Right atrium auricular region (tissue), 2 donors: ENCODE results near the gene MEGF6. TPM values are rescaled to one million over a fixed set of nuclear protein-coding genes. Genes with fewer than 3 reads are reported as not detected.

Source experiments
- DNase-seq: peaks from one replicate; pipeline ENCODE4 v3.0.0-alpha.2; 2019; ENCODE audit warnings: low spot score
- H3K27ac ChIP-seq, 2 donors: fragments of 200-600 bp; sonication (generic); 1 replicate in 1 of 2; 2 replicates in 1 of 2; pipeline ENCODE4 v1.5.1; 2016 to 2019
- H3K27me3 ChIP-seq, 2 donors: fragments of 200-600 bp; sonication (generic); one replicate each; pipeline versions ENCODE4 v1.5.1 to v1.6.0; 2017 to 2019
- H3K36me3 ChIP-seq: fragments of 200-600 bp; sonication (generic); one replicate; pipeline ENCODE4 v1.5.1; 2016
- H3K4me1 ChIP-seq, 2 donors: fragments of 200-600 bp; sonication (generic); one replicate each; pipeline versions ENCODE4 v1.5.1 to v1.6.0; 2017 to 2019
- H3K4me3 ChIP-seq, 2 donors: fragments of 200-600 bp; sonication (generic); 1 replicate in 1 of 2; 2 replicates in 1 of 2; pipeline ENCODE4 v1.5.1; 2017 to 2019; ENCODE audit warnings: mild to moderate bottlenecking in 1 of 2, moderate library complexity in 1 of 2
- H3K9me3 ChIP-seq, 2 donors: fragments of 200-600 bp; sonication (generic); one replicate each; pipeline ENCODE4 v1.5.1; 2019
- total RNA-seq, 2 donors: library from RNA; depleted of rRNA; stranded (reverse); fragments of >200 nt; gene quantifications; one replicate each; pipeline ENCODE4 v1.1.0, GENCODE V29; 2016
- TF ChIP-seq, protein P1 (sequence below), 2 donors: fragments of 200-600 bp; sonication (generic); IDR thresholded peaks; one replicate each; pipeline ENCODE4 v1.5.1; 2019; ENCODE audit warnings: antibody characterized with exemption in 2 of 2

Gene MEGF6
- total RNA-seq, 2 donors from 2014 or later = 14.9 to 32.6 TPM

DNA sequence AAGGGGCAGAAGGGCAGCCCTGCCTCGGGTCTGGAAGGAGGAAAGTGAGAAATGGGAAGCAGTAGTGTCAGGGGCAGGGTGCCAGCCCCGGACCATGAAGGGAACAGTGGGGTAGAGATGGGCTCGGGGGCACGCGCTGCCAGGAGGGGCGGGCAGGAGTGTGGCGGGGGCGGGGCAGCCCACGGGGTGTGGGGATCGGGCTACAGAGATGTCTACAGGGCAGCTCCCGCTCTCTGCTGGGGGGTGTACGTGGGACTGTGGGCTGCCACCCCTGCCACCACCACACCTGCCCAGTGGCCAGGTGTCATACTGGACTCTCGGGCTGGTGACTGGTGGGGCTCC is 149.4 kb downstream of the MEGF6 start:
- Histone ChIP-seq H3K9me3 (no peaks in the 10 kb centered on the region), H3K27ac (no peak overlapping the region), H3K4me3 (no peak overlapping the region), H3K27me3 (no peaks in the 10 kb centered on the region), H3K4me1 (peaks cover 0 to 31% of the 10 kb centered on the region in 2 donors), H3K36me3 (no peaks in the 10 kb centered on the region)
- TF ChIP-seq, protein P1, sequence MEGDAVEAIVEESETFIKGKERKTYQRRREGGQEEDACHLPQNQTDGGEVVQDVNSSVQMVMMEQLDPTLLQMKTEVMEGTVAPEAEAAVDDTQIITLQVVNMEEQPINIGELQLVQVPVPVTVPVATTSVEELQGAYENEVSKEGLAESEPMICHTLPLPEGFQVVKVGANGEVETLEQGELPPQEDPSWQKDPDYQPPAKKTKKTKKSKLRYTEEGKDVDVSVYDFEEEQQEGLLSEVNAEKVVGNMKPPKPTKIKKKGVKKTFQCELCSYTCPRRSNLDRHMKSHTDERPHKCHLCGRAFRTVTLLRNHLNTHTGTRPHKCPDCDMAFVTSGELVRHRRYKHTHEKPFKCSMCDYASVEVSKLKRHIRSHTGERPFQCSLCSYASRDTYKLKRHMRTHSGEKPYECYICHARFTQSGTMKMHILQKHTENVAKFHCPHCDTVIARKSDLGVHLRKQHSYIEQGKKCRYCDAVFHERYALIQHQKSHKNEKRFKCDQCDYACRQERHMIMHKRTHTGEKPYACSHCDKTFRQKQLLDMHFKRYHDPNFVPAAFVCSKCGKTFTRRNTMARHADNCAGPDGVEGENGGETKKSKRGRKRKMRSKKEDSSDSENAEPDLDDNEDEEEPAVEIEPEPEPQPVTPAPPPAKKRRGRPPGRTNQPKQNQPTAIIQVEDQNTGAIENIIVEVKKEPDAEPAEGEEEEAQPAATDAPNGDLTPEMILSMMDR (IDR thresholded peaks at IDR 0.05) = no peak
- no peak for DNase-seq

DNA sequence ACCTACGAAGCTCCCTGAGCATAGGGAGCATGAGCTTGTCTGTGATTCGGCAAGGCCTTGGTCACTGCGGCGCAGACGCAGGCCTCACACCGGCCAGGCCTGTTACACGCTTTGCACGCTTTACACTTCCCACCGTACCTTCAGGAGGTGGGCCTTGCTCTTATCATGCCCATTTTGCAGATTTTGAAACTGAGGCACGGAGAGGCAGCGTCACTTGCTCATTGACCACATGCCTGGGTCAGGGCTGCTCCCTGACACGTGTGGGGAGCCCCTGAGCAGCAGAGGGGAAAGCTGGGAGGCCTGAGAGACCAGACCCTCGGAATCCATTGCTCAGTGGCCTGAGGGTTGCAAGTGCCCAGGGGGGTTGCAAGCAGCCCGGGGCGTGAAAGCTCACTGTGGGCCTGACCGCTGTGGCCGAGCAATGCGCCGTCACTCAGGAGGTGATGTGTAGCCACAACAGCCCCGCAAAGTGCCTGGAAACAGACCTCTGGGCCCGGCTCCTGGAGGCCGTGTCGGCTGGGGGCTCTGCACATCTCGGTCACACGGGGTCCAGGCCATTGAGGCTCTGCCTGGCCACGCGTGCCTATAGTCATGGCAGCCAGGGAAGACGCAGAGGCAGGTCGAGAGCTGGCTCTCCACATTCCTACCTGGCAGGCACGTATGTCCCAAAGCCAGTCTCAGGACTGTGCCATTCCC is 149.9 kb downstream of the MEGF6 start:
- Histone ChIP-seq H3K27me3 (no peaks in the 10 kb centered on the region), H3K4me3 (no peak overlapping the region), H3K4me1 (peaks cover 0 to 31% of the 10 kb centered on the region in 2 donors), H3K36me3 (no peaks in the 10 kb centered on the region), H3K9me3 (no peaks in the 10 kb centered on the region), H3K27ac (no peak overlapping the region)
- DNase-seq = no peak
- TF ChIP-seq, protein P1 (IDR thresholded peaks at IDR 0.05) = no peak

DNA sequence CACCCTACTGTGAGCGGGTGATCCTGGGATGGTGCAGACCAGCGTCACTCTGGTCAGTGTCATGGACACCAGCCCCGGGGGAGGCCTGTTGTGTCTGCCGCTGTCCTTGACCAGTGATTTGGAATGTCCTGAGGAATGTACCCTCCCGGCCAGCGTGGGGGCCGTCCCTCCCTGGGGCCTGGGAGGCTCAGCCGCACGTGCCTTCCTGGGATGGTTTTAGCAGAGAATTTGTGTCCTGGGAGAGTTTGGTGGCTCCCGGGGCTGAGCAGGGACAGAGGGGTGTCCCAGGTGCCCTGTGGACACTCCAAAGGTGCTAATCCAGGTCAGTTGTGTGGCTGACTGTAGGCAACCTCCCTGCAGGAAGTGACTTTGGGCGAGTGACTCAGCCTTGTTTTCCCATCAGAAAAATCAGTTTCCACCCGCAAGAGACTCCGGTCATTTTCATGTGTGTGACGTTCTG is 150.6 kb downstream of the MEGF6 start:
- no peaks in the 10 kb centered on the region for H3K36me3 ChIP-seq
- TF ChIP-seq, protein P1 (IDR thresholded peaks at IDR 0.05) = no peak
- peak overlapping the region in 1 of 2 donors; percentile 43 for H3K27ac ChIP-seq
- no peaks in the 10 kb centered on the region for H3K9me3 ChIP-seq
- no peak for DNase-seq
- no peak overlapping the region for H3K4me3 ChIP-seq
- peaks cover 0 to 31% of the 10 kb centered on the region in 2 donors for H3K4me1 ChIP-seq
- H3K27me3 ChIP-seq = no peaks in the 10 kb centered on the region

DNA sequence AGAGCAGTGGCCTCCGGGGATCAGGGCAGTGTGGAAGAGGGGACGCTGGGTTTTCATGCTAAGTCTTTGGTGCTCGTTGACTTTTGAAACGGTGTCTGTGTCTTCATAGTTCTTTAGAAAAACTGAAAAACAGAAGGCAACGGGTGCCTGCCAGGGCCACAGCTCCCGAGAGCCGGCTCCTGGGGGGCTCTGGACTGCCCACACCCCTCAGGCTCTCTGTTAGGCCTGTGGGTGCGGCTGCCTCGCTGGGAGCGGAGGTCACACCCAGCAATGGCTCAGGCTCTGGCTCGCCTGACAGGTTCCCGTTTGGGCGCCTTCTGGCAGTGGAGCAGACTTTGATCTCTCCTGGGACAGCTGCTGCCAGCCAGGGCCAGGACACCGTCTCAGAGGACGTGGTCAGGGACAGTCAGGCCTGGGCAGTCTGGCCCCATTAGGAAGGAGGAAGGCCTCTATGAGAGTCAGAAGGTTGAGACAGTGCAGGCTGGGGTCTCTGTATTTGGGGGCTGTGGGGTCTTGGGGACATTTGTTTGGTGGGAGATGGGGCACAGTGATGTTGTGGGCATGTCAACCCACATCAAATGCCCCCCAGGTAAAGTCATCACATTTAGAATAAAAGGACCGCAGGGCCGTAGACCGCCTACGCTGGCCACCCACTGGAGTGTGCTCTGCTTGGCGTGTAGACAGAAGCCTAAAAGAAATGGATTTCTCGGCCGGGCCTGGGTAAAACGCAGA is 151.2 kb downstream of the MEGF6 start:
- H3K27ac ChIP-seq = peak overlapping the region; percentile 26 to 43
- no peak overlapping the region for H3K4me3 ChIP-seq
- no peaks in the 10 kb centered on the region for H3K9me3 ChIP-seq
- no peak for DNase-seq
- peaks cover 0 to 34% of the 10 kb centered on the region in 2 donors for H3K4me1 ChIP-seq
- TF ChIP-seq, protein P1 (IDR thresholded peaks at IDR 0.05) = no peak
- no peaks in the 10 kb centered on the region for H3K36me3 ChIP-seq
- no peaks in the 10 kb centered on the region for H3K27me3 ChIP-seq

- Histone ChIP-seq H3K4me1 (peaks cover 0 to 40% of the 10 kb centered on the region in 2 donors), H3K9me3 (no peaks in the 10 kb centered on the region), H3K4me3 (no peak overlapping the region), H3K27ac (no peak overlapping the region), H3K27me3 (no peaks in the 10 kb centered on the region), H3K36me3 (no peaks in the 10 kb centered on the region)
- TF ChIP-seq, protein P1 (IDR thresholded peaks at IDR 0.05) = no peak
- DNase-seq = no peak
Observed at GRCh38 chr1:3459051-3459908, 152.0 kb downstream of the MEGF6 start.
